ENCODE measurements around the gene UPF3A.

DNA sequence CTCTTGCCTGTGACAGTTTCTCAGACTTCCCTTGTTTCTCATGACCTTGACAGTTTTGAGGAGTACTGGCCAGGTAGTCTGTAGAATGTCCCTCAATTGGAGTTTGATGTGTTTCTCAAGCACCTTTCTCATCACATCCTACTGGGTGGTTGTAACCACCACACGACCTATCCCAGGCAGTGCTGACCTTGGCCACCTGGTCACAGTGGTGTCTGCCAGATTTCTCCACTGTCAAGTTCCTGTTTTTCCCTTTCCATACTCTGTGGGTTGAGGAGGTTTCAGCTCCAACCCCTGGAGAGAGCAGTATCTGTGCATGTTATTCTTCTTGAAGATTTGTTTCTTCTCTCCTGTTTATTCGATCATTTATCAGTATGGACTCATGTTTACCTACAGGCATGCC, 8.4 kb upstream of the UPF3A start:
- TF ChIP-seq, protein P1, sequence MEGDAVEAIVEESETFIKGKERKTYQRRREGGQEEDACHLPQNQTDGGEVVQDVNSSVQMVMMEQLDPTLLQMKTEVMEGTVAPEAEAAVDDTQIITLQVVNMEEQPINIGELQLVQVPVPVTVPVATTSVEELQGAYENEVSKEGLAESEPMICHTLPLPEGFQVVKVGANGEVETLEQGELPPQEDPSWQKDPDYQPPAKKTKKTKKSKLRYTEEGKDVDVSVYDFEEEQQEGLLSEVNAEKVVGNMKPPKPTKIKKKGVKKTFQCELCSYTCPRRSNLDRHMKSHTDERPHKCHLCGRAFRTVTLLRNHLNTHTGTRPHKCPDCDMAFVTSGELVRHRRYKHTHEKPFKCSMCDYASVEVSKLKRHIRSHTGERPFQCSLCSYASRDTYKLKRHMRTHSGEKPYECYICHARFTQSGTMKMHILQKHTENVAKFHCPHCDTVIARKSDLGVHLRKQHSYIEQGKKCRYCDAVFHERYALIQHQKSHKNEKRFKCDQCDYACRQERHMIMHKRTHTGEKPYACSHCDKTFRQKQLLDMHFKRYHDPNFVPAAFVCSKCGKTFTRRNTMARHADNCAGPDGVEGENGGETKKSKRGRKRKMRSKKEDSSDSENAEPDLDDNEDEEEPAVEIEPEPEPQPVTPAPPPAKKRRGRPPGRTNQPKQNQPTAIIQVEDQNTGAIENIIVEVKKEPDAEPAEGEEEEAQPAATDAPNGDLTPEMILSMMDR (IDR thresholded peaks at IDR 0.05; ENCODE audit: low read length) = no peak
- TF ChIP-seq EZH2 (IDR thresholded peaks at IDR 0.05; ENCODE audit: borderline replicate concordance, low read length) = no peak

Measured in OCI-LY1 (cell line).